ENCODE results near the gene RNF128.
A peak's percentile ranks its signal among the peaks of the same experiment; 100 is the strongest.

Gene RNF128, protein sequence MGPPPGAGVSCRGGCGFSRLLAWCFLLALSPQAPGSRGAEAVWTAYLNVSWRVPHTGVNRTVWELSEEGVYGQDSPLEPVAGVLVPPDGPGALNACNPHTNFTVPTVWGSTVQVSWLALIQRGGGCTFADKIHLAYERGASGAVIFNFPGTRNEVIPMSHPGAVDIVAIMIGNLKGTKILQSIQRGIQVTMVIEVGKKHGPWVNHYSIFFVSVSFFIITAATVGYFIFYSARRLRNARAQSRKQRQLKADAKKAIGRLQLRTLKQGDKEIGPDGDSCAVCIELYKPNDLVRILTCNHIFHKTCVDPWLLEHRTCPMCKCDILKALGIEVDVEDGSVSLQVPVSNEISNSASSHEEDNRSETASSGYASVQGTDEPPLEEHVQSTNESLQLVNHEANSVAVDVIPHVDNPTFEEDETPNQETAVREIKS
- total RNA-seq = 0 to 0.94 reads per million in 2 donors

DNA sequence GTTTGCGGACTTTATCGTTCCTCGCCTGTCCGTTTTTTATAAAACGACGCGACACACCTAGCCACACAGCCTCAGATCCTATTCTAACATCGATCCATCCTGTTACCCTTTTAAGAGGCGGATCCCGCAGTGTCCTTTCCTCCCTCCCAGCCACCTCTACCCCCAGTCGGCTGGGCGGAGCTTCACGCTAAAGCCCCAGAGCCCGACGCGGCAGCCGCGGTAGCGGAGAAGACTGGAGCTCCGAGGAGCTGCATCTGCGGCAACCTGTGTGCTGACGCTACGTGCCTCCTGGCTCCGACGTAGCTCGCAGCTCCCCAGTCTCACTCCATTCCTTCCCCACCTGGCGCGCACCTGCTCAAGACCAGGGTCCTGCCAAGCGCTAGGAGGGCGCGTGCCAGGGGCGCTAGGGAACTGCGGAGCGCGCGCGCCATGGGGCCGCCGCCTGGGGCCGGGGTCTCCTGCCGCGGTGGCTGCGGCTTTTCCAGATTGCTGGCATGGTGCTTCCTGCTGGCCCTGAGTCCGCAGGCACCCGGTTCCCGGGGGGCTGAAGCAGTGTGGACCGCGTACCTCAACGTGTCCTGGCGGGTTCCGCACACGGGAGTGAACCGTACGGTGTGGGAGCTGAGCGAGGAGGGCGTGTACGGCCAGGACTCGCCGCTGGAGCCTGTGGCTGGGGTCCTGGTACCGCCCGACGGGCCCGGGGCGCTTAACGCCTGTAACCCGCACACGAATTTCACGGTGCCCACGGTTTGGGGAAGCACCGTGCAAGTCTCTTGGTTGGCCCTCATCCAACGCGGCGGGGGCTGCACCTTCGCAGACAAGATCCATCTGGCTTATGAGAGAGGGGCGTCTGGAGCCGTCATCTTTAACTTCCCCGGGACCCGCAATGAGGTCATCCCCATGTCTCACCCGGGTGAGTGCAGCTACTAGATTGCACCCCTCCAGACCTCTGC is at the start of gene RNF128:
Gene RNF128, plus strand, starts transcription at position 217 of the 953 bp plus-strand sequence. Its CDS starts 213 bp downstream, at position 430.
- DNase-seq = peak in 1 of 5 experiments; percentile 33

DNA sequence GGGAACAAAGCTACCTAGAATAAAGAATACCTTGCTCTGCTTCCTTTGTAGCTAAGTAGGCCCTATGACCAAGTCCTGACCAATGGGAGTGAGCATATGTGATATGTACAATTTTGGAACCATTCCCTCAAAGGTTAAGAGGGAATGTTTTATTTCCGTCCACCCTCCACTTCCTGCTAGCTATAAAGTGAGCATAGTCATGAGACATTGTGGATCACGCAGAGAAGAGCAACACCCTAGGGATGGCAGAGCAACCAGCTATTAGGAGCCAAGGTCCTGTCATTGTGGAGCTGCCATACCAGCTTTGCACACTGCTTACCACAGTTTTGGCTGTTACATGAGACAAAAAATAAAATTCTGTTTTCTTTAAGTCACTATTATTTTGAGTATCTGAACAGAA is 45.8 kb upstream of the RNF128 start:
- no peak for DNase-seq

DNA sequence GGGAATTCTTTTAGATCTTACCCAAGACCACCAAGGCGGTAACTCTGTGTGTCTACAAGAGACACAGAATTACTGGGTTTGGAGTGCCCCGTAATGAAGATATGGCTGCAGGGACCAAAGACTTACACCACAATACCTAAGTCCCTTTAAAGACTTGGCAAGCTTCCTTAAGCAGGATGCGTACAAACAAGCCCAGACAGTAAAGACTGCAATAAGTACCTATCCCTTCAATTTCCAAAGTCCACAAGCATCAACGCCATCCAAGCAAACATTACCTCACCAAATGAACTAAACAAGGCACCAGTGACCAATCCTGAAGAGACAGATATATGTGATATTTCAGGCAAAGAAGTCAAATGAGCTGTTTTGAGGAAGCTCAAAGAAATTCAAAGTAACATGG is 42.3 kb upstream of the RNF128 start:
- no peak for DNase-seq

DNA sequence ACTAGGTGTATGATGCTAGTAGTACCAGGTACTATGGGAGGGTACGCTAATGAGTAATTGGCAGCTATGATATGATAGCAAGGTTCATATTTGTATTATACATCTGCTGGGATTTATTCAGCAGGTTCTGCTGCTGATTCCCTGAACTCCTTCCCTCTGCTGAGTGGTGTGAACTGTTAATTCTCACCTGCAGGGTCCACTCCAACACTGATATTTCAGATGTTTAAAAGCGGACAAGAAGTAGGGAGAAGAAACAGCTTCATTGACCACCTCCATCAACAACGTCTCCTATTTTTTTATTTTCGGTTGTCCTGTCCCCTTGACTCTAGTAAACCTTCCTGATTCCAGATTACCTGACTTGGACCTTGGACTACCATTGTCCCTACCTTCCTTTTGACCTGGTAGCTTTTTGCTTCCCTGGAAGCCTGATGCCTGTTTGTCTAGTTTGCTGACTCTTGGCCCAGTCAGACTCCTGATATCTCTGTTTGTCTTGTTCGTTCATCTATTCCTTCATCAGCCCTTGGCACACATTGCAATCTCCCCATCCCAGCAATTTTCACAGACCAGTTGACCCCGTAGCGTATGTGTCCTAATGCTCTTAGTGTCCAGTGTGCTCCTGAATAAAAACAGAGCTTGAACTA is 34.0 kb upstream of the RNF128 start:
- no peak for DNase-seq

DNA sequence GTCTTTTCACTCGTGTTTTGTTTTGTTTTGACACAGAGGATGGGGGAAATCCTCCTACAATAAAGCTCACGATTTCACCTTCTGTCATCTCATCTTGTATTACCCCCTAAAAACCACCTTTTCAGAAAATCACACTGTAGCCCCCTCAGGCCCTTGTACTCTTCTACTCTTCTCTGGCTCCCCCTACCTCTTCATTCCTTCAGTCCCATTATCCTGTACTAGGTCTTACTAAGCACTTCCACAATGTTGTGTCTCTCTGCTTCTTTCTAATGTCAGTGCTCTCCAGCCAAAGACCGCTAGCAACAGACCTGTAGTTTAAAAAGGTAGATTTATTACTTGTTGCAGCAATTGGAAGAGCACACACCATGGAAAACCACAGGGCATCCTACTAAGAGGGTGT is 30.0 kb upstream of the RNF128 start:
- no peak for DNase-seq

DNA sequence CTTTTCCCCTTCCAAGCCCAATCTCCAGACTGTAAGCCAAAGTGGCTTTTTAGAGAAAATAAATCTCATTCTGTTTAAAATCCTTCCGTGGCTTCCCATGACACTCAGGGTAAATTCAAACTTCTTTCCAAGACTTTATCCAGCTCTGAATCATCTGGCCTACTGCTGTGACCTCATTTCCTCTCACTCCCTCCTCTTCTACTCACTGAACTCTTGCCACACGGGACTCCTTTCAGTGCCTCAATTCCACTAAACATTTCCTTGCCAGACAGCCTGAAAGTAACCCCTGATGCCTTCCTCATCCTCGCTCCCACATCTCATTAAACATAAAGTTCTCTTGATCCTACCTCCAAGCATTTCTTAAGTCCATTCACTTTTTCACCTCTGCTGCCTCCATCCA is 27.8 kb upstream of the RNF128 start:
- DNase-seq = no peak

DNA sequence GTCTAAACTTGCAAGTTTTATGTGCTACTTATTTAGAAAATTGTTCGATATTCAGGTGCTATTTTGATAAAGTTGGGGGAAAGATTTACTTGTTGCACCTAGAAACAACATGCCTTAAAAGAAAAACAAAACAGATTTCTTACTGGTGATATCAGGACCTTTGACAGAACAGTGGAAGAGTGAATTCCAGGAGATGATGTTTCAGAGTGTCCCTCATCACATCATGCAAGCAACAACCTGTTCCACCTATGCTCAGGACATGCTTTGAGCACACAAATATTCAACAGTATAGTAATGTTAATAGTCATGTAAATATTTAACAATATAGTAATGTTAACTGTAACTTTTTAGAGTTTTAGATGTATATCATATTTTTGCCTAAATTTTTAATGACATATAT is 23.9 kb upstream of the RNF128 start:
- no peak for DNase-seq

DNA sequence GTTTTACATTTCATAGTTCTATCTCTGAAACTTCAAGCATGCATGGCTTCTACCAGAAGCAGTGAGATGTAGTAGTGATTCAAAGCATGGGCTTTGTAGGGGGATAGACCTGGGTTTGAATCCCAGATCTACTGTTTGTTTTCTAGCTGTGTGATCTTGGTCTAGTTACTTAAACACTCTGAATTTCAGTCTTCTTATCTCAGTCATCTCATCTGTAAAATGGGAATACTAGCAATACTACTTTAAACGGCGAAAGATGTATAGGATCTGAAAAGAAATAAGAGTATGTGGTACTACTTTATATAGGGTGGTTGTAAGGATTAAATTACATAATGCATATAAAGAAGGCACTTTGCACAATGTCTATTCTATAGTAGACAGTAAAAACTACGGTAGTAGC is 20.0 kb upstream of the RNF128 start:
- no peak for DNase-seq

DNA sequence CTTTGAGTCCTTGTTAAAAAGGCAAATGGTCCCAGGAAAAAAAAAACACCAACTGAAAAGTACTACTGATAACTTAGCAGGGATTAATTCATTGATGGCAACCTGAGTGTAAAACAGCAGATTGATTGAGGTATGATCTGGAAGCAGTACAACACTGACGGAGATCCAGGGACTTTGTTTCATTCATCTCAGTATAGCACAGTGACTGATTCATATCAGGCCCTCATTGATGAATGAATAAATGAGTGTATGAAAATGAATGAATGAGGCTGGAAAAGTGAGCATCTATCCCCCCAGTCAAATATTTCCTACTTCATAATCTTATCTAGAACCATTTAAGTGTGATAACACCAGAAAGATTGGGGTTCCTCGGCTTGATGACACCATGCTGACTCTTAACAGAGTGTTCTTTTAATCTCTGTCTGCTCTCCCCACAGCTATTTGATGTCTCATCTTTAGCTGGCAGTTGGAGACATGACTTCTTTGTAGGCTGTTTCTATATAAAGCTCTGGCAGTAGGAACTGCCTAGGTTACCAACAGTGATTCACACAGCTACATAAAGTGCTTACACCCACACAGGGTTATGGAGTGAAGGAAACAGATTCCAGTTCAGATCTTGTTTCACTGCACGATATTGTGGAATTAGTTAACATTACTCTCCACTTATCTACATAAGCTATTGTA is 18.6 kb upstream of the RNF128 start:
- no peak for DNase-seq

DNA sequence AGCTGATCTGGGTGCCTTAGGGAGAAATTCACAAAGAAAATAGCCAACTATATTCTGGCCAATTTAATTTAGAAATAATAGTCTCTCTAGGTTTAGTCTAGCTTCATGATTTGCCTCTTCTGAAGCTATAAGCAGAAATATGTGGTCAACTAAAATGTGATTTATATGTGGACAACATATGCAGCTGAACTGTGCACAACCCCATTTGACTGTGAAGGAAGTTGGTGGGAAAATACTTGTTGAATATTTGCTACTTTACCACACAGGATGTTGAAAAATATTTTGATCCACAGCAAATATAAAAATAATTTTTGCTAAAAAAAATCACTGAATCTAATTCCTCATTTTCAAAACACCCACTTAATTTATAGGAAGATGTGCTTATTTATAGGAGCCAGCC is 15.7 kb upstream of the RNF128 start:
- no peak for DNase-seq

DNA sequence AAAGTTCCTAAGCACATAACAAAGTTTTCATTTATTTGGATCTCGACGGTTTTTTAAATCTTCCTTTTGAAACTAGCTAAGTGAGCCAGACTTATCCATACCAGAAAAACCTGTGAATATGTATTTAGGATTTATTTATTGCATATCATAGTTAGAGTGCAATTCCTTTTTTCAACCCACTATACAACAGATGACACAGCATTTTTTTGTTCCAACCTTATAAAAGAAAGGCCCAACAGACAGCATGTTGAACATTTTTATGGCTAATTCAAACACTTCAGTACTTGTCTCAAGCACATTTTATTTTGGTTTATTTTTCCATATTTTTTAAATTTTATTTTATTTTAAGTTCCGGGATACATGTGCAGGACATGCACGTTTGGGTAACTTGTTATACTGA is 15.1 kb upstream of the RNF128 start:
- DNase-seq = no peak

DNA sequence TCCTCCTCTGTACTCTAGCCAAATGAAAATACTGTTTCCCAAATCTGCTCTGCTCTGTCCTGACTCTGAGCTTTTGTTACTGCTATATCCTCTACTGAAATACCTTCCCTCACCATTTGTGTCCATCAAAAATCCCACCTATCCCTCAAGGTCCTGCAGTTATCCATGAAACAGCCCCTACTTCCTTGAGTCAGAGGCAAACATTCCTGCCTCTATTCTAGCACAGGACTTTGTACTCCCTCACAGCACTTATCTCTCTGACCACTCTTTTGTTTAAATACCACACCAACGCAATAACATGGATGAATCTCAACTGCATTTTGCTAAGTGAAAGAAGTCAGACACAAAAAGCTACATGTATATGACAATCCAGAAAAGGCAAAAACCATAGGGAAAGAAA is 10.5 kb upstream of the RNF128 start:
- DNase-seq = no peak

DNA sequence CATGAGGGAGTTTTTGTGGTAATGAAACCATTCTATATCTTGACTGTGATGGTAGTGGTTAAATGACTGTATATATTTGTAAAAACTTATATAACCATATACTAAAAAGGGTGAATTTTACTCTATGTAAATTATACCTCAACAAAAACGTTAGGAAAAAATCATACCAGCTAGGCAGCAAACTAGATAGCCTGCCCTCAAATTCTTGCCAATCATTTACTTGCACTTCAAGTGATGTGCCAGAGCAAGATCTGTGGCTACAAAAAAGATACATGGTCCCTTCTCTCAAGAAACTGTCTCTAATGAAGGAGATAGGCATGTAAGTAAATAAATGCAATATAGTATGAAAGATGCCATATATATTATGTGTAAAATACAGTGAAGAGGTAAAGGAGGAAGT is 10.0 kb upstream of the RNF128 start:
- no peak for DNase-seq

DNA sequence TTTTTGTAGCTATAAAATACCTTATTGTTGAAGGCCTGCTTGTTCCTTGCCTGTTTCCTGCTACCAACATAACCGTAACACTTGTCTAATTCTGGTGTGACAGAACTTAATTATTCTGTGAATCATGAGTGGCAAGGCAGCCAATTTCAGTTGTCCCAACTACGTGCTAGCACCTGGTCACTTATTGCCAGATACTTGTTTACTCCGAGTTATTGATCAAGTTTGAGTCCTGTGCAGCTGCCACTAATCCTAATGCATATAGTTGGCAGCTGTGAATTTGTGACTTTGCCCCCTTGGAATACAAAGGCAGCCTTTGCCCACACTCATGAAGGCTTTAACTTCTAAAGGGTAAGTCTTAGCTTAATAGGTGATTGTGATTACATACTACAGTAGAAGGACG is 7.8 kb upstream of the RNF128 start:
- DNase-seq = no peak

DNA sequence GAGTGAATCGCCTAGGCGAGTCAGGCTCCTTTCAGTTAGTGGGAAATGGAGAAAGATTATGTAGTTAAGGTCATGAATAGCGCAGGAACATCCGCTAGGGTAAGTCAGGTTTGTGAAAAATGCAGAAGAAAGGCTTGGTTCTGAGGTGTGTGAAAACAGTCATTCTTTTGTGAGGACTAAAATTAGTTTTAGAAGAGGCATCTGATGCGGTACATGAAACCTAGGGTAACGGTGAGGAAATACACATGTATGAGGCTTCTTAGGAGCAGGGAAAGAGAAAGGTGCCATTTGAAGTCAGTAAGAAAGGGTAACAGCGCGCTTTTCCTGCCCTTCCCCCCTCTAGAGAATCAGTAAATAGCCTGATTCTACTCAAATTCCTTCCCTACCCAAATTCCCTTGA is 570 bp upstream of the RNF128 start:
- DNase-seq = no peak

DNA sequence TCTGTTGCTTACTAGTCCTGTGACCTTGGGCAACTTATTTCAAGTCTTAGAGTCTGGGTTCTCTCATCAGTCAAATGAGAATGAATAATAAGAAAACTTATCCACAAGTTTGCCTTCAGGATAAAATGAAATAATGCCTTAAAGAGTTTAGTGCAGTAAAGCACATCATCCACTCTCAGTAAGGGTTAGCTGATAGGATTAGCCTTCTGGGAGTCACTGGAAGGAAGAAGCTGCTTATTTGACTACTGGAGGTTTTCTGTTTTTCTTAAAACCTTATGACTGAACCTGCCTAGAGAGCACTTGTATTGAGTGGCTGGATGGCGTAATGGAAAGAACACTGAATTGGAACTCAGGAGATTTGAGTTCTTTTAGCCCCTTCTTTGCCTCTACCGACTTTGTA is 1.8 kb downstream of the RNF128 start:
- DNase-seq = no peak

DNA sequence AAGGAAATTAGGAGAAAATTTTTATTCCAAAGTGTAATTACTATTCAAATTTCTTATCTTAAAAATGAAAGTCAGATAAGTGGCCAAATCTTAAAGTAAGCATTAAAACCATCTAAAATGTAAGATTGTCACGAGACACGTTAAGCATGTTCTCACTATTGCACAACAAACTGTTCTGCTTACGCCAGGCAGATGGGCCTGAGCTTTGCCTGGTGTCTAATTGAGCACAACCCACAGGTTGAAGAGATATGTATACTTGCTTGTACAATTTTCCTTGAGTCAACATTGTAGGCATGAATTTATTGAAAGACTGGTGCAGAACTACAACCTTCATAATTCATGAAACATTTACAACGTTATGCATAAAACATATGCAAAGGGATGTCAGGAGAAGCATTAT is 3.9 kb downstream of the RNF128 start:
- DNase-seq = no peak

DNA sequence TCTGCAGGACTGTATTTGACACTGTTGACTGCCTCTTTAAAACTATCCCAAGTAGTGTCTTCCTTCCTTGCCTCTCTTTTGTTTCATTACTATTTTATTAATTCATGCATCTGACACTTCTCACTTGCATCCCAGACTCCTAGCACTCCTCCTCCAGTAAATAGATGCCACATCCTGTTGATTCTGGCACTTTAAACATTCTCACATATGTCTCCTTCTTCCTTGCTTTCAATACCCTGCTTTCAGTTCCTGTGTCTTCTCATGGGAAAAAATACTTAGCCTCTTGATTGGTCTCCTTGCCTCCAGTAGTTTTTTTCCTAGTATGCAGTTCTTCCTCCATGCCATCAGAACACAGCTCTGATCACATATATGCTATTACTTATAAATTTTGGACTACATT is 5.1 kb downstream of the RNF128 start:
- no peak for DNase-seq

DNA sequence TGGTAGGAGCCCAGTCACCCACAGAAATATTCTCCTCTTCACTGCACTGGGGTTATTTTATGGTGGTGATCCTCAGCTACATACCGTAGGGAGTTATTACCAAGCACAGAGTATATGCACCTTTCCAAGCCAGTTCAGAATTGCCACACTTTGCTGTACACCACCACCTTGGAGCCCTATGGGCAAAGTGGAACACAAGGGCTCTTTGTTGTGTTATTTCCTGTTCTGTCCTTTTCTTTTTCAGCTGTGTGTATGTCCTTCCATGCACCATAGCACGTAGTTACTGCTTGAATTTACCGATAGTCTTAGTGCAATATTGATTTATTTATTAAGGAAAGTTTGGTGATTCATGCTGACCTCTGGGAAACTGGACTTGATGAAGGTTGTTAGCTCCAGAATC is 8.3 kb downstream of the RNF128 start:
- DNase-seq = no peak

DNA sequence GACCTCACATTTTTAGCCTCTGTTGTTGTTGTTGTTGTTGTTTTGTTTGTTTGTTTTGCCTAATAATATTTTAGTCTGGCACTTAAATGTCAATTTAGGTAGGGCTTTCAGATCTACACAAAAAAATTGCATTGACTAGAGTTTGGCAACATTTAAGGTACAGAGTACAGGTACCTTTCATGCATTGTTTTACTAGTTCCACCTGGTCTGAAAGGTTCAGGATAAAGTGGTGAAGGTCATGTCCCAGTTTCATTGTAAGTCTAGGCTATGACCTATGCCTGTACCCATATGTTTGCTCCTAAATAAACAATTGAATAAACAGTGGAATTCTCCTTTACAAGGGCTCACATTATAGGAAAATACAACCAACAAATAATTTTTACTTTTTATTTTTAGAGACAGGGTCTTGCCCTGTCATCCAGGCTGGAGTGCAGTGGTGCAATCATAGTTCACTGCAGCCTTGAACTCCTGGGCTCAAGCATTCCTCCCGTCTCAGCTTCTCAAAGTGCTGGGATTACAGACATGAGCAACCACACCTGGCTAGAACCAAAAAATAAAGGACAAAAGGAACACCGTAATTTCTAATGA is 13.8 kb downstream of the RNF128 start:
- no peak for DNase-seq

DNA sequence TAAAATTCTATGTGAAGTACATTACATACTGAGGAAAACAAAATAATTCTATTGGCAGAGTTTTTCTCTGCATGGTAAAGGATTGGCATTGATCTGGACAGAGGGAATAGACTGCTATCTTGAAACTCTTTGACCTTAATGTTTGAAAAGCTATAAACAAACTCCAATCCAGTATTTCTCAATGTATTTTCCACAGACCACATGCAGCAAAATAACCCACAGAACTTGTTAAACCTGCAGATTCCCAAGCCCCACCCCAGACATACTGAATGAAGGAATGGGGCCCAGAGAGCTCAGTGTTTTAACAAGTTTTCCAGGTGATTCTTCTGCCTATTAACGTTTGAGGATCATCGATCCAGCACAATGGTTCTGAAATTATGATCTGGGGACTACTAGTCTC is 15.7 kb downstream of the RNF128 start:
- no peak for DNase-seq

DNA sequence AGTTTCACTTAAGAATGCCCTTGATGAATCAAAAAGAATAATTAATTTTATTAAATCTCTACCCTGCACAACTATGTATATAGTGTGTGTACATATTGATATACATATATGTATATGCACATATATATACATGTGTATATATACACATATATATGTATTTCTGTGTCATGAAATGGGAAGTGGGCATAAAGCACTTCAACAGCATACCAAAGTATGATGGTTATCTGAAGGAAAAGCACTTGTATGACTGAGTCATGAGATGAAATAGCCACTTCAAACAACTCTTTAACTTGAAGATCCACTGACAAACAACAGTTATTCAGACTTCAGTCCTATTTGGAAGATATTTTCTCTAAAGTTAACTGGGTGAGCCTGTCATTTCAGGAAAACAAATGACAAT is 16.3 kb downstream of the RNF128 start:
- no peak for DNase-seq

Measured in T-helper 2 cell (primary cell).